ENCODE results near the gene UNCX.
"Not testable (repeated sequence)": the region's sequence is repeated elsewhere in the genome, so short reads cannot be mapped to it uniquely, and the experiment has no call there.

The UNCX gene

DNA sequence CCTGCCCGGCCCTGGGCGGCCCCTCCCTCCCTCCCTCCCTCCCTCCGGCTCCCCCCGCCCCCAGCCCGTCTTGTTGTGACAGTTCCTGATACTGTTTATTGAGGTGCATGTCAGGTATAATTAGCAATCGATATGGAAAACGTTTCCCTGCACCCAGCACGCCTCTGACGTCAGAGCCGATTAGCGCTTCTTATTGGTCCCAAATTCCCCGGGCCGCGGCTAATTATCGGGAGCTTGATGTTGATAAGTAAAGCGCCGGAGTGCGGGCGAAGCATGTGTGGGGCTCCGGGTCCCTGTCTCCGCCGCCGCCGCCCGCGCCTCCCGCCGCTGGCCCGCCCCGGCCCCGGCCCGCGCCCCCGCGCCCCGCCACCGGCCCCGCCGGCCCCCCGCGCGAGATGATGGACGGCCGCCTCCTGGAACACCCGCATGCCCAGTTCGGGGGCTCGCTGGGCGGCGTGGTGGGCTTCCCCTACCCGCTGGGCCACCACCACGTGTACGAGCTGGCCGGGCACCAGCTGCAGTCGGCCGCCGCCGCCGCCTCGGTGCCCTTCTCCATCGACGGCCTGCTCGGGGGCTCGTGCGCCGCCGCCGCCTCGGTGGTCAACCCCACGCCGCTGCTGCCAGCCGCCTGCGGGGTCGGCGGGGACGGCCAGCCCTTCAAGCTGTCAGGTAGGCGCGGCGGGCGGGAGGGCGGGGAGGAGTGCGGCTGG, at the start of gene UNCX:
Gene UNCX, plus strand, starts transcription at position 250 of the 710 bp plus-strand sequence. Its CDS starts 146 bp downstream, at position 396.
- no peak for ATAC-seq
- H3K36me3 Mint-ChIP-seq = no peaks in the 10 kb centered on the region
- H3K4me1 Mint-ChIP-seq = no peaks in the 10 kb centered on the region
- H3K27me3 Mint-ChIP-seq = peaks cover 56% of the 10 kb centered on the region
- H3K27ac Mint-ChIP-seq = no peak within 1 kb of the TSS
- H3K9me3 Mint-ChIP-seq = no peaks in the 10 kb centered on the region
- peak within 1 kb of the TSS; percentile 16 for H3K4me3 Mint-ChIP-seq

- no peaks in the 10 kb centered on the region for H3K36me3 Mint-ChIP-seq
- H3K27ac Mint-ChIP-seq = no peak overlapping the region
- H3K4me1 Mint-ChIP-seq = peaks cover 8% of the 10 kb centered on the region
- H3K4me3 Mint-ChIP-seq = no peak overlapping the region
- H3K27me3 Mint-ChIP-seq = peaks cover 60% of the 10 kb centered on the region
- H3K9me3 Mint-ChIP-seq = peaks cover 13% of the 10 kb centered on the region
- ATAC-seq = no peak
Observed at GRCh38 chr7:1187127-1187526, 45.5 kb upstream of the UNCX start.

GRCh38 chr7:1188720-1189294, 43.9 kb upstream of the UNCX start:
- Mint-ChIP-seq H3K27ac (peak overlapping the region; percentile 41), H3K4me1 (peaks cover 8% of the 10 kb centered on the region), H3K4me3 (no peak overlapping the region), H3K36me3 (no peaks in the 10 kb centered on the region), H3K27me3 (peaks cover 65% of the 10 kb centered on the region), H3K9me3 (peaks cover 13% of the 10 kb centered on the region)
- no peak for ATAC-seq

DNA sequence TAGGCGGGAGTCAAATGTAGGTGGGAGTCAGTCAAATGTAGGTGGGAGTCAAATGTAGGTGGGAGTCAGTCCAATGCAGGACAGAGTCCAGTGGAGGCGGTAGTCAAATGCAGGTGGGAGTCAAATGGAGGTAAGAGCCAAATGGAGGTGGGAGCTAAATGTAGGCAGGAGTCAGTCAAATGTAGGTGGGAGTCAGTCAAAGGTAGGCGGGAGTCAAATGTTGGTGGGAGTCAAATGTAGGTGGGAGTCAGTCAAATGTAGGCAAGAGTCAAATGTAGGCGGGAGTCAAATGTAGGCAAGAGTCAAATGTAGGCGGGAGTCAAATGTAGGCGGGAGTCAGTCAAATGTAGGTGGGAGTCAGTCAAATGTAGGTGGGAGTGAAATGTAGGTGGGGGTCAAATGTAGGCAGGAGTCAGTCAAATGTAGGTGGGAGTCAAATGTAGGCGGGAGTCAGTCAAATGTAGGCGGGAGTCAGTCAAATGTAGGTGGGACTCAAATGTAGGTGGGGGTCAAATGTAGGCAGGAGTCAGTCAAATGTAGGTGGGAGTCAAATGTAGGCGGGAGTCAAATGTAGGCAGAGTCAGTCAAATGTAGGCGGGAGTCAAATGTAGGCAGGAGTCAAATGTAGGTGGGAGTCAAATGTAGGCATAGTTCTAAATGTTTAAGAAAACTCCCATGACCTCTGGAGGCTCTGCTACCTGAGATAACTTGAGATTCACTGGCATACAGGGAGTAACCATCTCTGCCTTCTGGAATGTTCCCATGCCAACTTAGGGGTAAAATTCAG, 42.5 kb upstream of the UNCX start:
- peaks cover 67% of the 10 kb centered on the region for H3K27me3 Mint-ChIP-seq
- H3K4me3 Mint-ChIP-seq = no peak overlapping the region
- no peaks in the 10 kb centered on the region for H3K36me3 Mint-ChIP-seq
- peaks cover 8% of the 10 kb centered on the region for H3K4me1 Mint-ChIP-seq
- peaks cover 13% of the 10 kb centered on the region for H3K9me3 Mint-ChIP-seq
- ATAC-seq = no peak
- H3K27ac Mint-ChIP-seq = no peak overlapping the region

DNA sequence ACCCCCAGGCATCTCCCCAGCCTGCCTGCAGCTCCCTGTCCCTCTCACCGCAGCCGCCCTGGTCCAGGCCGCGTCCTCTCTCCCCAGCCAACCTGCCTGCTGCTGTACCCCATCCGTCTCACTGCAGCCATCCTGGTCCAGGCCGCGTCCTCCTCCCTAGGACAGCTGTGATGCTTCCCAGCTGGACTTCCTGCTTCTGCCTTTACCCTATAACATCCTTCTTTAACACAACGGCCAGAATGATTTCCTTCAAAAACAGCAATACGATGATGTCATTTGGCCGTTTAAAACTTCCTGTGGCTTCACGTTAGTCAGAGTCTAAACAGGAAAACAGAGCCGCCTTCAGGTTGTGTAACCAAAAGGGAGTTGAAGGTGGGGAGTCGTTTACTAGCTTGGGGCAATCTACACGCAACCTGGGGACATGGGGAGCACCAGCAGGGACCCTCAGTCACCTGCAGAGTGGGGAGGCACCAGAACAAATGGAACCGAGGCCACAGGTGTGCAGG, 40.4 kb upstream of the UNCX start:
- Mint-ChIP-seq H3K4me1 (peaks cover 8% of the 10 kb centered on the region), H3K36me3 (no peaks in the 10 kb centered on the region), H3K9me3 (peaks cover 13% of the 10 kb centered on the region), H3K27me3 (peaks cover 55% of the 10 kb centered on the region), H3K4me3 (no peak overlapping the region), H3K27ac (no peak overlapping the region)
- no peak for ATAC-seq

GRCh38 chr7:1193593-1194424, 38.9 kb upstream of the UNCX start:
- ATAC-seq = no peak
- Mint-ChIP-seq H3K36me3 (no peaks in the 10 kb centered on the region), H3K27ac (no peak overlapping the region), H3K4me1 (peaks cover 8% of the 10 kb centered on the region), H3K27me3 (peaks cover 55% of the 10 kb centered on the region), H3K4me3 (no peak overlapping the region), H3K9me3 (peaks cover 9% of the 10 kb centered on the region)

GRCh38 chr7:1196441-1196840, 36.2 kb upstream of the UNCX start:
- H3K9me3 Mint-ChIP-seq, H3K36me3 Mint-ChIP-seq, H3K4me1 Mint-ChIP-seq, ATAC-seq, H3K27ac Mint-ChIP-seq, H3K4me3 Mint-ChIP-seq: not testable (repeated sequence)
- peaks cover 46% of the 10 kb centered on the region for H3K27me3 Mint-ChIP-seq

GRCh38 chr7:1196950-1197349, 35.7 kb upstream of the UNCX start:
- no peaks in the 10 kb centered on the region for H3K36me3 Mint-ChIP-seq
- no peak overlapping the region for H3K27ac Mint-ChIP-seq
- H3K9me3 Mint-ChIP-seq = no peaks in the 10 kb centered on the region
- peaks cover 42% of the 10 kb centered on the region for H3K27me3 Mint-ChIP-seq
- H3K4me3 Mint-ChIP-seq = no peak overlapping the region
- ATAC-seq = no peak
- no peaks in the 10 kb centered on the region for H3K4me1 Mint-ChIP-seq

DNA sequence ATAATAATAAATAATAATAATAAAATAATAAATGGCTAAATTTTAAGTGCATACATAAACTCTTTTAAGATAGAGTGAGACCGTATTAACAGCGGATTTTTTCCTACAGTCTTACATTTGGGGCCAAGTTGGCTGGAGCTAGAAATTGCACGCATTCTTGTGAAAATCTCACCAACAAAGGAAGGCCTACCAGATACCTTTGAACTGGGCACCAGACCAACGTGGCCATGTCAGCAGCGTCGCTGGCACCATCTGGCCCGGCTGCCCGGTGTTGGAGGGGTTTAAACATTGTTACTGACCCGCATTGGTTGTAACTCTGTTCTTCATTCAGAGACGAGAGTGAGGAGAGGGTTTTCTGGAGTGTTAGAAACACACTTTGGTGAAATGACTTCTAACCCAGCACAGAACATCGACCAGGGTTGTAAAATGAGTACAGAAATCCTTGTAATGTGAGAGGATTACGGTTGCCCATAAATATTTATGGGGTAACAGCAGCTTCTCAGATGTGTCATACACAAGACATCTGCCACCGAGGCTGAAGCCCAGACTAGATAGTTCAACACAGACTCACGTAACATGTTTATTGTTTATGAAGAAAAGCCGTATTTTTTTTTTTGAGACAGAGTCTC, 34.6 kb upstream of the UNCX start:
- H3K27ac Mint-ChIP-seq = no peak overlapping the region
- H3K4me1 Mint-ChIP-seq = no peaks in the 10 kb centered on the region
- no peak for ATAC-seq
- H3K9me3 Mint-ChIP-seq = no peaks in the 10 kb centered on the region
- no peaks in the 10 kb centered on the region for H3K36me3 Mint-ChIP-seq
- no peak overlapping the region for H3K4me3 Mint-ChIP-seq
- peaks cover 31% of the 10 kb centered on the region for H3K27me3 Mint-ChIP-seq

- Mint-ChIP-seq H3K4me3 (no peak overlapping the region), H3K27ac (no peak overlapping the region), H3K9me3 (no peaks in the 10 kb centered on the region), H3K4me1 (no peaks in the 10 kb centered on the region), H3K27me3 (peaks cover 13% of the 10 kb centered on the region), H3K36me3 (no peaks in the 10 kb centered on the region)
- ATAC-seq = no peak
Observed at GRCh38 chr7:1200045-1200444, 32.6 kb upstream of the UNCX start.

DNA sequence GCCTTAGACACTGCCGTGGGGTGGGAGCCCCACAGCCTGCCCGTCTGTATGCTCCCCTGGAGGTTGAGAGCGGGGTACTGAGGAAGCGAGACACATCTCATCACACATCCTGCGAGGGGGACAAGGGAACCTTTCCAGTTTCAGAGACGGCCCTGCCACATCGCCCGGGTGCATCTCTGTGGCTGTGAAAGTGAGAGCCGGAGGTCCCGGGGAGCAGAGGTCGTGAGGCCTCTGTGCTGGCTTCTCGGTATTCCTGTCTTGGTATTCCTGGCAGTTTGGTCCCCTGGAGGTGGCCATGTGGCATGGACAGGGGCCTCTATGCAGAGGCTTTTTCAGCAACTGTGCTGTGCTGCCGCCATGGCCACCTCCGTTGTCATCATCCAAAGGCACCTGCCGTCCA, 30.8 kb upstream of the UNCX start:
- Mint-ChIP-seq H3K27ac (no peak overlapping the region), H3K4me1 (no peaks in the 10 kb centered on the region), H3K36me3 (no peaks in the 10 kb centered on the region), H3K4me3 (no peak overlapping the region), H3K9me3 (no peaks in the 10 kb centered on the region), H3K27me3 (peaks cover 7% of the 10 kb centered on the region)
- no peak for ATAC-seq

DNA sequence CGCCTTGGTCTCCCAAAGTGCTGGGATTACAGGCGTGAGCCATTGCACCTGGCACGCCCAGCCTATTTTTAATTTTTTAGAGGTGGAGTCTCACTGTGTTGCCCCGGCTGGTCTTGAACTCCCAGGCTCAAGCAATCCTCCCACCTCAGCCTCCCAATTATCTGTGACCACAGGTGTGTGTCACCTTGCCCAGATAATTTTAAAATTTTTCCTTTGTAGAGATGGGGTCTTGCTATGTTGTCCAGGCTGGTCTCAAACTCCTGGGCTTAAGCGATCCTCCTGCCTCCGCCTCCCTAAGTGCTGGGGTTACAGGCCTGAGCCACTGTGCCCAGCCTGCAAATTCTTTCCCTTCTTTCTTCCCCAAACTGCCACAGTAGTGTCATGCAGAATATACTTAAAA, 29.8 kb upstream of the UNCX start:
- H3K9me3 Mint-ChIP-seq, H3K36me3 Mint-ChIP-seq, H3K27ac Mint-ChIP-seq, H3K4me1 Mint-ChIP-seq, H3K4me3 Mint-ChIP-seq, ATAC-seq, H3K27me3 Mint-ChIP-seq: not testable (repeated sequence)

- Mint-ChIP-seq H3K9me3 (no peaks in the 10 kb centered on the region), H3K27me3 (peaks cover 19% of the 10 kb centered on the region), H3K27ac (no peak overlapping the region), H3K4me1 (no peaks in the 10 kb centered on the region), H3K36me3 (no peaks in the 10 kb centered on the region), H3K4me3 (no peak overlapping the region)
- no peak for ATAC-seq
Observed at GRCh38 chr7:1204460-1205140, 28.1 kb upstream of the UNCX start.

DNA sequence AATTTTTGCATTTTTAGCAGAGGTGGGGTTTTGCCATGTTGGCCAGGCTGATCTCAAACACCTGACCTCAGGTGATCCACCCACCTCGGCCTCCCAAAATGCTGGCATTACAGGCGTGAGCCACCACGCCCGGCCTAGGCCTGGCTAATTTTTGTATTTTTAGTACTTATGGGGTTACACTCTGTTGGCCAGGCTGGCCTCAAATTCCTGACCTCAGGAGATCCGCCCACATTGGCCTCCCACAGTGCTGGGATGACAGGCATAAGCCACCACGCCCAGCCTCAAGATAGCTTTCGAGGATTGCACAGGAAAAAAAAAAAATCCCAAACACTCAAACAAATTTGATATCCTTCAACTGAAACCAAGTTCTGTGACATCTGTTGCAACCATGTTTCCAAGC, 26.9 kb upstream of the UNCX start:
- peaks cover 30% of the 10 kb centered on the region for H3K27me3 Mint-ChIP-seq
- not testable (repeated sequence) for H3K27ac Mint-ChIP-seq, H3K4me1 Mint-ChIP-seq, H3K4me3 Mint-ChIP-seq, ATAC-seq, H3K36me3 Mint-ChIP-seq, H3K9me3 Mint-ChIP-seq
